K562 (cell line): ENCODE results near the gene COL28A1.

Experiments
- BHLHE40 ChIP-seq: IDR thresholded peaks from 2 replicates; pipeline ENCODE4 v1.6.1; 2011; ENCODE audit warnings: low read length, improper control_type of control experiment
- CTCF ChIP-seq, 3 experiments: IDR thresholded peaks in 2 of 3; conservative IDR thresholded peaks in 1 of 3; 2 replicates each; pipeline ENCODE4 v1.5.1; 2011 to 2012; ENCODE audit warnings: low read length in 3 of 3, mild to moderate bottlenecking in 3 of 3, control low read depth in 2 of 3, improper control_type of control experiment in 1 of 3, inconsistent platforms in 1 of 3, low read depth in 1 of 3, mixed read lengths in 1 of 3, moderate library complexity in 1 of 3; ENCODE audit not compliant: insufficient read depth in 2 of 3
- EP300 ChIP-seq: IDR thresholded peaks from 2 replicates; pipeline ENCODE4 v1.6.1; 2012; ENCODE audit warnings: low read length, improper control_type of control experiment
- FOXA1 ChIP-seq: fragments of 450-650 bp; IDR thresholded peaks from 2 replicates; pipeline ENCODE4 v1.6.1; 2016; ENCODE audit warnings: mild to moderate bottlenecking, borderline replicate concordance
- ZBTB33 ChIP-seq: sonication (generic); formaldehyde crosslinking; IDR thresholded peaks from 2 replicates; pipeline ENCODE4 v1.8.1; 2023; ENCODE audit warnings: mild to moderate bottlenecking, missing genetic modification reagents
- ZNF263 ChIP-seq: sonication (generic); formaldehyde crosslinking; IDR thresholded peaks from 2 replicates; pipeline ENCODE4 v1.8.0; 2022; ENCODE audit warnings: mild to moderate bottlenecking, missing genetic modification reagents, borderline replicate concordance
- ZNF277 ChIP-seq: fragments of 250-450 bp; sonication (Bioruptor Pico); IDR thresholded peaks from 2 replicates; pipeline ENCODE4 v1.8.0; 2022; ENCODE audit warnings: inconsistent platforms, mild to moderate bottlenecking, moderate library complexity, borderline replicate concordance
- ZNF778 ChIP-seq: fragments of 450-650 bp; formaldehyde crosslinking; IDR thresholded peaks from 2 replicates; pipeline ENCODE4 v1.4.0; 2020; ENCODE audit warnings: mild to moderate bottlenecking, moderate library complexity
- ZNF785 ChIP-seq: fragments of 250-450 bp; sonication (Bioruptor Pico); IDR thresholded peaks from 2 replicates; pipeline ENCODE4 v1.4.0; 2020; ENCODE audit warnings: mild to moderate bottlenecking

- TF ChIP-seq EP300 (no peak), ZNF785 (CRISPR knock-in tag) (no peak), ZNF778 (CRISPR knock-in tag) (no peak), ZBTB33 (no peak), BHLHE40 (no peak), ZNF263 (CRISPR knock-in tag) (no peak), FOXA1 (no peak), CTCF (IDR thresholded peaks at IDR 0.05 in 2 of 3, conservative IDR thresholded peaks at IDR 0.05 in 1 of 3; ENCODE audit: insufficient read depth in 2 of 3, low read depth in 1 of 3, low read length in 3 of 3) (no peak), ZNF277 (CRISPR knock-in tag) (no peak)
Measured at GRCh38 chr7:7527047-7527446, 8.6 kb downstream of the COL28A1 start.
